Spleen (tissue), 11 donors: ENCODE results near the gene HMGN2. TPM values are rescaled to one million over a fixed set of nuclear protein-coding genes. Genes with fewer than 3 reads are reported as not detected.

Experiments used
- DNase-seq: peaks from one replicate; pipeline ENCODE4 v3.0.0-alpha.2; 2020
- H3K27ac ChIP-seq, 8 donors: fragments of 200-600 bp; sonication (generic) in 7 of 8; 1 replicate in 4 of 8; 2 replicates in 4 of 8; pipeline versions ENCODE4 v1.5.0 to v1.8.0; 2016 to 2021; ENCODE audit warnings: inconsistent platforms in 4 of 8, mild to moderate bottlenecking in 4 of 8, moderate library complexity in 1 of 8
- H3K27me3 ChIP-seq, 7 donors: fragments of 200-600 bp; sonication (generic) in 6 of 7; replicated peaks in 1 of 7; 1 replicate in 4 of 7; 2 replicates in 3 of 7; pipeline versions ENCODE4 v1.5.0 to v1.8.0; 2016 to 2021; ENCODE audit warnings: inconsistent platforms in 3 of 7, mild to moderate bottlenecking in 1 of 7
- H3K36me3 ChIP-seq, 6 donors: fragments of 200-600 bp; sonication (generic) in 5 of 6; 1 replicate in 4 of 6; 2 replicates in 2 of 6; pipeline versions ENCODE4 v1.5.0 to v1.8.0; 2016 to 2021; ENCODE audit warnings: inconsistent platforms in 2 of 6
- H3K4me1 ChIP-seq, 6 donors: fragments of 200-600 bp; sonication (generic) in 5 of 6; 1 replicate in 3 of 6; 2 replicates in 3 of 6; pipeline versions ENCODE4 v1.5.0 to v1.8.0; 2016 to 2021; ENCODE audit warnings: inconsistent platforms in 3 of 6
- H3K4me3 ChIP-seq, 8 donors: fragments of 200-600 bp; sonication (generic) in 7 of 8; 1 replicate in 4 of 8; 2 replicates in 4 of 8; pipeline versions ENCODE4 v1.5.0 to v1.8.0; 2016 to 2021; ENCODE audit warnings: inconsistent platforms in 4 of 8, mild to moderate bottlenecking in 4 of 8, moderate library complexity in 2 of 8
- H3K9me3 ChIP-seq, 8 donors: fragments of 200-600 bp; sonication (generic) in 7 of 8; 1 replicate in 4 of 8; 2 replicates in 4 of 8; pipeline versions ENCODE4 v1.5.0 to v1.8.0; 2016 to 2021; ENCODE audit warnings: inconsistent platforms in 4 of 8
- CTCF ChIP-seq, 11 experiments: fragments of 200-600 bp in 7 of 11; fragments of 450-650 bp in 4 of 11; sonication (generic) in 4 of 11; IDR thresholded peaks in 8 of 11; conservative IDR thresholded peaks in 3 of 11; 1 replicate in 7 of 11; 2 replicates in 4 of 11; pipeline versions ENCODE4 v1.4.0 to v1.8.0; 2016 to 2021; ENCODE audit warnings: antibody characterized with exemption in 11 of 11, inconsistent platforms in 4 of 11, mild to moderate bottlenecking in 1 of 11
- POLR2A ChIP-seq, 3 donors: fragments of 450-650 bp; IDR thresholded peaks; one replicate each; pipeline ENCODE4 v1.5.1; 2017; ENCODE audit warnings: antibody characterized with exemption in 3 of 3, mild to moderate bottlenecking in 1 of 3
- POLR2AphosphoS5 ChIP-seq, 3 donors: sonication (generic); formaldehyde crosslinking; IDR thresholded peaks; one replicate each; pipeline ENCODE4 v1.5.1; 2017; ENCODE audit warnings: antibody characterized with exemption in 3 of 3
- WGBS, 5 donors: extraction: QIAGEN DNeasy Blood & Tissue Kit in 3 of 5; methylation state at CpG; one replicate each; pipeline versions ENCODE4 v1.1.5 to v1.1.7; 2013 to 2018; 5-methylcytosine and 5-hydroxymethylcytosine counted together
- intact Hi-C: fragments of 100-400 bp; cut with DNase I; formaldehyde crosslinking; loops from one replicate; pipeline ENCODE4 v1.15.0; 2023; ENCODE audit warnings: low total_unique reads
- polyA plus RNA-seq, 3 donors: library from polyadenylated mRNA; stranded (reverse); fragments of 200-250 nt; gene quantifications; one replicate each; pipeline ENCODE4 v1.2.1, GENCODE V29; 2013
- total RNA-seq, 7 donors: library from RNA; depleted of rRNA in 3 of 7; stranded (reverse); fragments of >200 nt in 3 of 7; fragmentation: NEBNext Ultra II Directional in 4 of 7; extraction: Animal tissue kit (Norgen Biotek cat#: 25700) in 4 of 7; gene quantifications; one replicate each; pipeline versions ENCODE4 v1.1.0 to v1.2.1, GENCODE V29; 2016 to 2021
- donor health status: healthy with polysubstance abuse.
- donor health status: DM: no; HTN: no; CAD: no; lungs with moderate emphysema.
- donor health status: DM: no; HTN: no; CAD: no.
- donor health status: Bipolar disorder and iron deficiency.
- donor health status: healthy.
- donor health status: DM: no; HTN: no; CAD: no.
- donor health status: DM: yes; HTN: yes; CAD: no.

HMGN2 gene
- total and polyA plus RNA-seq, 10 donors, result 191 to 1,036 (median 328) TPM

- WGBS, 5 donors, result 81 to 86% (median 83%) methylated on average over 14 of the region's 14 CpGs
- peaks cover 0 to 16% (median 0%) of the 10 kb centered on the region in 6 donors for H3K4me1 ChIP-seq
- no peak for DNase-seq
Measured at GRCh38 chr1:26521669-26522030, 49.4 kb downstream of the HMGN2 start.

GRCh38 chr1:26522073-26522472, 49.8 kb downstream of the HMGN2 start:
- Histone ChIP-seq H3K36me3 (no peaks in the 10 kb centered on the region), H3K27me3 (peaks cover 0 to 22% (median 0%) of the 10 kb centered on the region in 7 donors), H3K4me1 (peaks cover 0 to 16% (median 0%) of the 10 kb centered on the region in 6 donors), H3K9me3 (no peaks in the 10 kb centered on the region), H3K27ac (no peak overlapping the region), H3K4me3 (no peak overlapping the region)
- intact Hi-C loops, result no loop called here
- TF ChIP-seq POLR2A (IDR thresholded peaks at IDR 0.05) (no peak), CTCF (IDR thresholded peaks at IDR 0.05 in 8 of 11, conservative IDR thresholded peaks at IDR 0.05 in 3 of 11) (no peak), POLR2AphosphoS5 (IDR thresholded peaks at IDR 0.05) (no peak)
- no peak for DNase-seq

More at GRCh38 chr1:26521669-26522030, 49.4 kb downstream of the HMGN2 start:
- Histone ChIP-seq H3K36me3 (no peaks in the 10 kb centered on the region), H3K27ac (peak overlapping the region in 2 of 8 donors; percentile 83 to 86), H3K9me3 (no peaks in the 10 kb centered on the region), H3K27me3 (peaks cover 0 to 22% (median 0%) of the 10 kb centered on the region in 7 donors), H3K4me3 (no peak overlapping the region)
- intact Hi-C loops, result no loop called here
- no peak for TF ChIP-seq POLR2A (IDR thresholded peaks at IDR 0.05)

GRCh38 chr1:26524181-26524580, 51.9 kb downstream of the HMGN2 start:
- no peak overlapping the region for H3K27ac ChIP-seq
- H3K9me3 ChIP-seq, result no peaks in the 10 kb centered on the region
- H3K4me1 ChIP-seq, result peaks cover 0 to 26% (median 7%) of the 10 kb centered on the region in 6 donors
- TF ChIP-seq POLR2A (IDR thresholded peaks at IDR 0.05) (no peak), POLR2AphosphoS5 (IDR thresholded peaks at IDR 0.05) (no peak), CTCF (IDR thresholded peaks at IDR 0.05 in 8 of 11, conservative IDR thresholded peaks at IDR 0.05 in 3 of 11) (no peak)
- no peak overlapping the region for H3K4me3 ChIP-seq
- no peaks in the 10 kb centered on the region for H3K36me3 ChIP-seq
- DNase-seq, result no peak
- intact Hi-C loops, result no loop called here
- peaks cover 0 to 22% (median 0%) of the 10 kb centered on the region in 7 donors for H3K27me3 ChIP-seq
- 69 to 79% (median 70%) methylated on average over 4 of the region's 4 CpGs for WGBS, 5 donors

Other genes starting within 250 kb of the HMGN2 start
- gene CEP85, start 238.2 kb upstream of the HMGN2 start, total RNA-seq, result 10 to 100 TPM in 5 of 7 donors, 1 to 10 TPM in 2; 7.8 to 14.9 (median 10.8) TPM
- 1 to 10 TPM; 3.9 to 5.2 (median 4.2) TPM for gene CEP85, start 238.2 kb upstream of the HMGN2 start, polyA plus RNA-seq
- 100 to 1,000 TPM; 139 to 261 (median 233) TPM for gene SH3BGRL3, start 192.4 kb upstream of the HMGN2 start, total RNA-seq
- gene SH3BGRL3, start 192.4 kb upstream of the HMGN2 start, polyA plus RNA-seq, result 100 to 1,000 TPM; 249 to 319 (median 286) TPM
- 10 to 100 TPM; 25.1 to 67.1 (median 48.0) TPM for gene UBXN11, start 165.8 kb upstream of the HMGN2 start, total RNA-seq
- gene UBXN11, start 165.8 kb upstream of the HMGN2 start, polyA plus RNA-seq, result 10 to 100 TPM; 26.6 to 67.8 (median 66.1) TPM
- 100 to 1,000 TPM; 206 to 422 (median 301) TPM for gene CD52, start 154.5 kb upstream of the HMGN2 start, total RNA-seq
- gene CD52, start 154.5 kb upstream of the HMGN2 start, polyA plus RNA-seq, result 1,000 to 10,000 TPM; 2,248 to 3,726 (median 2,540) TPM
- gene CRYBG2, start 118.3 kb upstream of the HMGN2 start, total RNA-seq, result 1 to 10 TPM in 1 of 7 donors, under 1 TPM in 1, not detected in 5; 0.87 to 1.1 TPM
- gene CRYBG2, start 118.3 kb upstream of the HMGN2 start, polyA plus RNA-seq, result 1 to 10 TPM; 1.2 to 3.4 (median 1.5) TPM
- under 1 TPM in 5 of 7 donors, not detected in 2; 0.17 to 0.74 (median 0.49) TPM for gene ZNF683, start 99.7 kb upstream of the HMGN2 start, total RNA-seq
- gene ZNF683, start 99.7 kb upstream of the HMGN2 start, polyA plus RNA-seq, result 1 to 10 TPM in 1 of 3 donors, under 1 TPM in 2; 0.38 to 1.5 (median 0.83) TPM
- not detected for gene LIN28A, start 61.6 kb upstream of the HMGN2 start, total RNA-seq
- not detected for gene LIN28A, start 61.6 kb upstream of the HMGN2 start, polyA plus RNA-seq
- gene DHDDS, start 40.1 kb upstream of the HMGN2 start, total RNA-seq, result 10 to 100 TPM; 30.1 to 48.8 (median 35.7) TPM
- gene DHDDS, start 40.1 kb upstream of the HMGN2 start, polyA plus RNA-seq, result 10 to 100 TPM; 11.1 to 17.1 (median 16.5) TPM
- 100 to 1,000 TPM; 109 to 173 (median 131) TPM for gene RPS6KA1, start 57.3 kb downstream of the HMGN2 start, total RNA-seq
- 10 to 100 TPM; 45.8 to 57.5 (median 51.0) TPM for gene RPS6KA1, start 57.3 kb downstream of the HMGN2 start, polyA plus RNA-seq
- 100 to 1,000 TPM in 3 of 7 donors, 10 to 100 TPM in 4; 86.0 to 121 (median 97.4) TPM for gene ARID1A, start 223.6 kb downstream of the HMGN2 start, total RNA-seq
- gene ARID1A, start 223.6 kb downstream of the HMGN2 start, polyA plus RNA-seq, result 10 to 100 TPM in 2 of 3 donors, 1 to 10 TPM in 1; 9.8 to 24.2 (median 14.6) TPM